GM21367 (cell line): ENCODE data around the gene FTO.
"Not testable (repeated sequence)": the region's sequence is repeated elsewhere in the genome, so short reads cannot be mapped to it uniquely, and the experiment has no call there.

Experiments used
- ATAC-seq: cut with Tn5 transposase; IDR thresholded peaks from one replicate; pipeline ENCODE4 v1.9.1; 2021; ENCODE audit not compliant: unreplicated experiment

FTO gene

GRCh38 chr16:53855511-53855910 is 151.6 kb downstream of the FTO start:
- ATAC-seq = no peak

DNA sequence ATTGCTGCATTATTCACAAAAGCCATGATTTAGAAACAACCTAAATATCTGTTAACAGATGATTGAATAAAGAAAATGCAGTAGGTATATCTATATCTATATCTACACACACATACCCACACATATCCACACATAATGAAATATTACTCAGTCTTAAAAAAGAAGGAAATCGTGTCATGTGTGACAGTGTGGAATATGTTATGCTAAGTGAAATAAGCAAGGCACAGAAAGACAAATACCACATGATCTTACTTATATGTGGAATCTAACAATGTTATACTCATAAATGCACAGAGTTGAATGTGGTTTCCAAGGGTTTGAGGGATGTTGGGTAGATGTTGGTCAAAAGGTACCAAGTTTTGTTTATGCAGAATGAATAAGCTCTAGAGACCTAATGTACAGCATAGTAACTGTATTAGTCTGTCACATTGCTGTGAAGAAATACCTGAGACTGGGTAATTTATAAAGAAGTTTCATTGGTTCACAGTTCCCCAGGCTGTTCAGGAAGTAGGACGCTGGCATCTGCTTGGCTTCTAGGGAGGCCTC is 156.1 kb downstream of the FTO start:
- no peak for ATAC-seq

- ATAC-seq = no peak
These were observed 159.9 kb downstream of the FTO start for GRCh38 chr16:53863861-53864260.

DNA sequence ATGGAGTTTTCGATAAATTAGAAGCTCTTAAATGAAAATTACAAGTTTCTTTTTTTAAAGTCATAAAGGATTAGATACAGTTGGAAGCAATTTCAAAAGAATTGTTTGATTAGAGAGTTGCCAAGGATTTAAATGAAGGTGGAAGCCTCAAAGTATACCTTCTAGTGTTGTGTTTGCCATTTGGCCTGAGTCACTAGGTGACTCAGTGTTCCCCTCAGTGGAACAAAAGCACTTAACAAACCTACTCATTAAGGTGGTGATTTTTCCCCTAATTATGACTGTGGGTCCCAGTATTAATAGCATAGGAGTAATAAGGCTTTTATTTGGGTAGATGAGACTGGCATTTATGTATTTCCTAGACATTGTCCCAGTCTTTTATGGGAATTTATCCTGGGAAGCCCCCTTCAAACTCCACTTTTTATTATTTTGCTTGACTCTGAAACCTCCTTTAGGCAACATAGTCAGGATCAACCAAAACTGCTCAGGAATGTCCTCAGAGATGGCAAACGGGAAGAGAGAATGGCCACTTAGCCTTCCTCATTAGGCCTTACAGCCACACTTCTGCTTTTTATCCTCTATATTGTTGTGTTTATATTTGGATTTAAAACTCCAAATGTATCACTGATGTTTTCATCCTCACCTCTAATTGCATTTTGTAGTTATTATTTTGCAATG is 161.0 kb downstream of the FTO start:
- ATAC-seq = no peak

GRCh38 chr16:53865494-53865863 is 161.5 kb downstream of the FTO start:
- no peak for ATAC-seq

DNA sequence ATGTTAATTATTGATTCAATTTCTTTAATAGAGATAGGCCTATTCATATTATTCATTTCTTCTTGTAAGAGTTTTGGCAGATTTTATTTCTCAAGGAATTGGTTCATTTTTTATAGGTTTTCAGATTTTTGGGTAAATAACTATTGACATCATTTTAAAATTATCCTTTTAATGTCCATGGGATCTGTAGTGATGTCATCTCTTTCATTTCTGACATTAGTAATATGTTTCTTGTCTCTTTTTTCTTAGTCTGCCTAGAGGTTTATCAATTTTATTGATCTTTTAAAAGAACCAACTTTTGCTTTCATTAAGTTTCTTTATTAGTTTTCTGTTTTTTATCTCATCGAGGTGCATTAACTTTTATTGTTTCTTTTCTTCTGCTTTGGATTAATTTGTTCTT is 162.6 kb downstream of the FTO start:
- ATAC-seq = no peak

DNA sequence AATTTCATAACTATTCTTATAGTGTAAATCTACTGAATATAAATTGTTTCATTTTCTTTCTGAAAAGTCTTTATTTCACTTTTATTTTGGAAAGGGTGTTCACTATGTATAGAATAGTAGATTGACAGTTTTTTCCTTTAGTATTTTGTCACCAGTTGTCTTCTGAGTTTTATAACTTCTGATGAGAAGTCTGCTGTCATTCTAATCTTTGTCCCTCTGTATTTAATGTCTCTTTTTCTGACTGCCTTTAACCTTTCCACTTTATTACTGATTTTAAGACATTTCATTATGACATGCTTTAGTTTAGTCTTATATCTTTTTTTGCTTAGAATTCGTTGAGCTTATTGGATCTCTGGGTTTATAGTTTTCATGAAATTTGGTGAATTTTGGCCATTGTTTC is 166.9 kb downstream of the FTO start:
- ATAC-seq = no peak

DNA sequence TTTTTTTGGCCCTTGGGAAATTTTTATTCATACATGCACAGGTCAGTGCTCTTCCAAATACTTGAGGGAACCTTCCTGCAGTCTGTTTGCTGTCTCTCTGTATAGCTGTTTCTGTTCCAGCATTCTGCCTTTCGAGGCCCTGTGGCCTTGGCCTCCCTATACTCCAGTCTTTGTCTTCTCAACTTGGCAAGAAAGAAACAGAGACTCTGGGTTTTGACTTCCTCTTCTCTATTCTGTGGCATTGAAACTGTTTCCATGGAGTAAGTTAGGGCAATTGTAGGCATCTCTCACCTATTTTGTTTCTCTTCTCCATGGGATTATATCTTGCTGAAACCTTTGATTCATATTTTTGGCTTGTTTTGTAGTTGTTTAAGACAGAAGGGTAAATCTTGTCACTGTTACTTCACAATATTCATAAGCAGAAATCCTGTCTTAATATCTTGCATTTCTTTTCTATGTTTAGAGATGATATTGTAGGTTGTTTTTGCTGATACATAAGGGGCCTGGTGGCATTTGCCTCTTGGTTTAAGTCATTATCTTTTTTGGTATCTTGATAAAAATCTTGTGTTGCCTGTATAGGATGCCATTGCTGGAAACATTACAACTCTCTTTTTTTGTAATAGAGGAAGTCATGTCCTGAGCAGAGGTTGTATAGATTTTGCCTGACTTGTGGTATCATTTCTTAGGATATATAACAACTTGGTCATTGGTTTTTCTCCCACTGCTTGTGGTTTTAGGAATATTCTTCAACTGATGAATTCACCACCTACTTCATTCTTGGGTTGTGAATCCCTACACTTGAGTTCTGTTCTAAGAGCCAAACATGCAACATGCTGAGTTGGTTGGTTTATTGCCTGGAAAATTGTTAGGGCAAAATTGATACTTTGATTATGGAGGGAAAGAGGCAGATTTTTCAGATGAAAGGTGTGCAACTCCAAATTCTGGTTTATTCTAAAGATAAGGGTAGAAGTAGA is 168.6 kb downstream of the FTO start:
- no peak for ATAC-seq

DNA sequence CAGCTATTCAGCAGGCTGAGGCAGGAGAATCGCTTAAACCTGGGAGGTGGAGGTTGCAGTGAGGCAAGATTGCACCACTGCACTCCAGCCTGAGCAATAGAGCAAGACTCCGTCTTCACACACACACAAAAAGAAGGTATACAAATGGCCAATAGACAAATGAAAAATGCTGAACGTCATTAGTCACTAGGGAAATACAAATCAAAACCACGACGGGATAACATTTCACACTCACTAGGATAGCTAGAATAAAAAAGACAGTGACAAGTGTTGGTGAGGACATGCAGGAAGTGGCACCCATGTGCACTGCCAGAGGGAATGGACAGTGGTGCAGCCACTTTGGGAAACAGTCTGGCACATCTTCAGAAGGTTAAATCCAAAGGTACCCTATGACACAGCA is 172.9 kb downstream of the FTO start:
- ATAC-seq = no peak

GRCh38 chr16:53878216-53878615 is 174.3 kb downstream of the FTO start:
- no peak for ATAC-seq

GRCh38 chr16:53881371-53881770 is 177.4 kb downstream of the FTO start:
- ATAC-seq = no peak

GRCh38 chr16:53882310-53882709 is 178.4 kb downstream of the FTO start:
- ATAC-seq = no peak

- ATAC-seq = no peak
These were observed 180.8 kb downstream of the FTO start for GRCh38 chr16:53884748-53885147.

- ATAC-seq = no peak
These were observed 182.8 kb downstream of the FTO start for GRCh38 chr16:53886482-53887378.

DNA sequence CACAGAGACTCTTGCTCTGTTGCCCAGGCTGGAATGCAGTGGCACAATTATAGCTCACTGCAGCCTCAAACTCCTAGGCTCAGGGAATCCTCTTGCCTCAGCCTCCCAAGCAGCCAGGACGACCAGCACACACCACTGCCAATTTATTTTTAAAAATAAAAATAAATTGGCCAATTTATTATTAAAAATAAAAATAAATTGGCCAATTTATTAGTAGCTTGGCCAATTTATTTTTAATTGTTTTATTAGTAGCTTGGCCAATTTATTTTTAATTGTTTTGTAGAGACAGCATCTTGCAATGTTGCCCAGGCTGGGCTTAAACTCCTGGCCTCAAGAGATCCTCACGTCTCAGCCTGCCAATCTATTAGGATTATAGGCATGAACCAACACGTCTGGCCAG is 184.3 kb downstream of the FTO start:
- ATAC-seq = no peak

- ATAC-seq = not testable (repeated sequence)
These were observed 186.9 kb downstream of the FTO start for GRCh38 chr16:53890877-53891276.

DNA sequence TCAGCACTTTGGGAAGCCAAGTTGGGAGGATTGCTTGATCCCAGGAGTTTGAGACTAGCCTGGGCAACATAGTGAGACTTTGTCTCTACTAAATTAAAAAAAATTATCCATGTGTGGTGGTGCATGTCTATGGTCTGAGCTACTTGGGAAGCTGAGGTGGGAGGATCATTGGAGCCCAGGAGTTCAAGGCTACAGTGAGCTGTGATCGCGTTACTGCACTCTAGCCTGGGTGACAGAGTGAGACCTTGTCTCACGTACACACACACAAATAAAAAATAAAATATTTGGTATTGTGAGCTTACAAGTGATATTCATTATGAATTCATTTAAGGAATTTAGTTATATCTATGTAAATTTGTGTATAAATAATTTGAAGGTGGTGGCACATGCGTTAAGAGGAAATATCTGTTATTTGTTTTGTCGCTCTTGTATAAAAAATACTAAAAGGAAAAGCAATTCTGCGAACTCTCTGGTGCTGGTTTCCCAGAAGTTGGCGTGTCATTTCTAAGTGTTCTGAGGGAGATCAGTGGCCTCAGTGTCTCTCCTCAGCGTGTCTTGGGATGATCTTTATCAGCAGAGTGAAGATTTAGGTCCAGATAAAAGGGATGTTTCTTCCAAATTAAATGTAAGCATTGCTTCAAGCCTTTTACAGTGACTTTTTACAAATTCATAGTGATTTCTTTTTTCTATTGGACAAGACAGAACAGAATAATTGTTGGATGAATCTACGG is 187.6 kb downstream of the FTO start:
- ATAC-seq = no peak

DNA sequence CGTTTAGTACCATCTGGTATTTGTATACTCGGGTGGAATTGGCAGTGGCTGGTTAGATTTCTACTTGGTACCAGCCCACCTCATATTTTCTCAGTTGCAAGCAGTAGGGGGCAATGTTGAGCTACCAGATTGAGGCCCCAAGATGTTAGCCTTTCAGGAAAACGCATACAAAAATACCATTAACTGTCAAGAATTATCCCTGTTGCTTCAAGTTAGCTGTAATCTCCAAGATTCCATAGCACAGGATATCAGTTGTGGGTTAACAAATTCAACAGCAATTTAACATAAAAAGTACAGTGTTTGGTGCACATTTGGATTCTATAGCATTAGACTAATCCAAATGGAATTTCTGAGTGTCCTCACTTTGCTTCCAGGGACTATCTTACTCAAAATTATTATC is 188.2 kb downstream of the FTO start:
- ATAC-seq = no peak

DNA sequence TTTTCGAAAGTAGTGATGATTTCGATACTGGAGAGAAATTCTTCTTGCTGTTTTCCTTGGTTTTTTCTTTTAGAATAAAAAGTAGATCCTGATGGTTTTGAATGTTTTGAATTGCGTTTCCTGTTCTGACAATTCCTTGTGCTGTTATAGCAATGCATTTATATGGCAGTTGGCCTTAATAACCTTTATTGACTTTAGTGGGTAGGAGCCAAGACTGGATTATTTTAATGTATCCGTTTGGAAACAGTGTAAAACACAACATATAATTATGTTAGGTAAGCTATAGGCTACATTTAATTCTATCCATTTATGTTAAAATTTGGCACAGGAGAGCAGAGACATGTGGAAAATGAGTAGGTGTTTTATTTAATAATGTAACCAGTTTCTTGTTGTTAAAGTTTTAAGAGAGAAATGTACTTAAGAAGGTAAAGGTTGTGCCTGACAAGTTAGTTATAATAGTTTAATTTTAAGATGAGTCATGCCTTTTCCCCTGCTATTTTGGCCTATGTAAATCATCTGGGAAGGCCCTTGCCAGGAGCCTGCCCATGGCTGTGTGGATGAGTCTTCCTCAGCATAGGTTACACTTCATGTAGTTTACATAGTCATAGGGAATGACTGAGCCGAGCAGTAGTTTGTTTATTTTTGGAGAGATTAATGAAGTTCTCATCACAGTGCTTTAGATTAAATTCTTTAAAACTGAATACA is 189.9 kb downstream of the FTO start:
- ATAC-seq = no peak

GRCh38 chr16:53894686-53895085 is 190.7 kb downstream of the FTO start:
- no peak for ATAC-seq
